ENCODE measurements around the gene SLK.

SLK gene

GRCh38 chr10:104016661-104017060 lies 49.7 kb downstream of the SLK start:
- no CpG with 5 or more reads among the region's 1 CpG for WGBS (ENCODE audit: extremely low coverage, insufficient coverage, low lambda C conversion rate)
- Histone ChIP-seq H4K8ac (ENCODE audit: low read depth, low read length) (no peak overlapping the region), H2AK5ac (ENCODE audit: low read length) (no peak overlapping the region), H3K4ac (ENCODE audit: low read depth, low read length) (no peak overlapping the region), H2BK15ac (replicated peaks; ENCODE audit: low read depth) (no peak overlapping the region), H4K5ac (ENCODE audit: low read length) (no peak overlapping the region), H3K56ac (ENCODE audit: low read length) (no peak overlapping the region), H3K36me3 (ENCODE audit: control insufficient read depth, insufficient read depth, low read length) (peaks cover 2% of the 10 kb centered on the region), H3K27ac (ENCODE audit: low read depth, low read length) (no peak overlapping the region), H2BK5ac (ENCODE audit: low read length) (no peak overlapping the region), H3K18ac (ENCODE audit: low read length) (no peak overlapping the region), H3K79me1 (ENCODE audit: low read length) (no peaks in the 10 kb centered on the region), H3K4me3 (ENCODE audit: low read length) (no peak overlapping the region), H2BK120ac (ENCODE audit: low read depth, low read length) (no peak overlapping the region), H3K4me2 (ENCODE audit: low read length) (no peak overlapping the region), H3K9ac (ENCODE audit: low read length) (no peak overlapping the region), H3K79me2 (ENCODE audit: control insufficient read depth, insufficient read depth, low read length) (no peaks in the 10 kb centered on the region), H3K23ac (ENCODE audit: low read length) (no peak overlapping the region), H3K27me3 (ENCODE audit: insufficient read depth, low read length, poor library complexity) (no peaks in the 10 kb centered on the region), H3K4me1 (ENCODE audit: control insufficient read depth, low read depth, low read length) (no peaks in the 10 kb centered on the region)
- DNase-seq: no peak

GRCh38 chr10:104018471-104018870 lies 51.5 kb downstream of the SLK start:
- H3K23ac ChIP-seq (ENCODE audit: low read length): no peak overlapping the region
- DNase-seq: no peak
- H2BK15ac ChIP-seq (replicated peaks; ENCODE audit: low read depth): no peak overlapping the region
- H2AK5ac ChIP-seq (ENCODE audit: low read length): no peak overlapping the region
- H3K18ac ChIP-seq (ENCODE audit: low read length): no peak overlapping the region
- H3K79me1 ChIP-seq (ENCODE audit: low read length): no peaks in the 10 kb centered on the region
- no peak overlapping the region for H3K9ac ChIP-seq (ENCODE audit: low read length)
- H3K79me2 ChIP-seq (ENCODE audit: control insufficient read depth, insufficient read depth, low read length): no peaks in the 10 kb centered on the region
- H4K8ac ChIP-seq (ENCODE audit: low read depth, low read length): no peak overlapping the region
- H3K56ac ChIP-seq (ENCODE audit: low read length): no peak overlapping the region
- 100% methylated on average over 2 of the region's 6 CpGs for WGBS (ENCODE audit: extremely low coverage, insufficient coverage, low lambda C conversion rate)
- H3K4me1 ChIP-seq (ENCODE audit: control insufficient read depth, low read depth, low read length): no peaks in the 10 kb centered on the region
- H3K4me3 ChIP-seq (ENCODE audit: low read length): no peak overlapping the region
- H4K5ac ChIP-seq (ENCODE audit: low read length): no peak overlapping the region
- no peak overlapping the region for H3K4ac ChIP-seq (ENCODE audit: low read depth, low read length)
- no peak overlapping the region for H3K4me2 ChIP-seq (ENCODE audit: low read length)
- H2BK5ac ChIP-seq (ENCODE audit: low read length): no peak overlapping the region
- no peak overlapping the region for H2BK120ac ChIP-seq (ENCODE audit: low read depth, low read length)
- H3K36me3 ChIP-seq (ENCODE audit: control insufficient read depth, insufficient read depth, low read length): peaks cover 2% of the 10 kb centered on the region
- no peak overlapping the region for H3K27ac ChIP-seq (ENCODE audit: low read depth, low read length)
- no peaks in the 10 kb centered on the region for H3K27me3 ChIP-seq (ENCODE audit: insufficient read depth, low read length, poor library complexity)

GRCh38 chr10:104020020-104020419 lies 53.1 kb downstream of the SLK start:
- Histone ChIP-seq H4K5ac (ENCODE audit: low read length) (no peak overlapping the region), H3K27me3 (ENCODE audit: insufficient read depth, low read length, poor library complexity) (no peaks in the 10 kb centered on the region), H4K8ac (ENCODE audit: low read depth, low read length) (no peak overlapping the region), H2BK5ac (ENCODE audit: low read length) (no peak overlapping the region), H3K18ac (ENCODE audit: low read length) (no peak overlapping the region), H3K4me1 (ENCODE audit: control insufficient read depth, low read depth, low read length) (no peaks in the 10 kb centered on the region), H3K56ac (ENCODE audit: low read length) (no peak overlapping the region), H2AK5ac (ENCODE audit: low read length) (no peak overlapping the region), H2BK120ac (ENCODE audit: low read depth, low read length) (no peak overlapping the region), H3K36me3 (ENCODE audit: control insufficient read depth, insufficient read depth, low read length) (peaks cover 2% of the 10 kb centered on the region), H3K79me1 (ENCODE audit: low read length) (no peaks in the 10 kb centered on the region), H3K4me3 (ENCODE audit: low read length) (no peak overlapping the region), H3K79me2 (ENCODE audit: control insufficient read depth, insufficient read depth, low read length) (no peaks in the 10 kb centered on the region), H3K27ac (ENCODE audit: low read depth, low read length) (no peak overlapping the region), H3K4me2 (ENCODE audit: low read length) (no peak overlapping the region), H2BK15ac (replicated peaks; ENCODE audit: low read depth) (no peak overlapping the region), H3K23ac (ENCODE audit: low read length) (no peak overlapping the region), H3K9ac (ENCODE audit: low read length) (no peak overlapping the region), H3K4ac (ENCODE audit: low read depth, low read length) (no peak overlapping the region)
- no CpG with 5 or more reads among the region's 1 CpG for WGBS (ENCODE audit: extremely low coverage, insufficient coverage, low lambda C conversion rate)
- DNase-seq: no peak

- H3K56ac ChIP-seq (ENCODE audit: low read length): no peak overlapping the region
- H3K27me3 ChIP-seq (ENCODE audit: insufficient read depth, low read length, poor library complexity): no peaks in the 10 kb centered on the region
- H3K4me2 ChIP-seq (ENCODE audit: low read length): no peak overlapping the region
- H3K9ac ChIP-seq (ENCODE audit: low read length): no peak overlapping the region
- no peak overlapping the region for H4K5ac ChIP-seq (ENCODE audit: low read length)
- no peak overlapping the region for H2BK15ac ChIP-seq (replicated peaks; ENCODE audit: low read depth)
- no peaks in the 10 kb centered on the region for H3K79me2 ChIP-seq (ENCODE audit: control insufficient read depth, insufficient read depth, low read length)
- H3K36me3 ChIP-seq (ENCODE audit: control insufficient read depth, insufficient read depth, low read length): peaks cover 2% of the 10 kb centered on the region
- no peak for DNase-seq
- H3K79me1 ChIP-seq (ENCODE audit: low read length): no peaks in the 10 kb centered on the region
- H3K23ac ChIP-seq (ENCODE audit: low read length): no peak overlapping the region
- H3K4me1 ChIP-seq (ENCODE audit: control insufficient read depth, low read depth, low read length): no peaks in the 10 kb centered on the region
- H2AK5ac ChIP-seq (ENCODE audit: low read length): no peak overlapping the region
- WGBS (ENCODE audit: extremely low coverage, insufficient coverage, low lambda C conversion rate): no CpG with 5 or more reads among the region's 1 CpG
- H2BK5ac ChIP-seq (ENCODE audit: low read length): no peak overlapping the region
- no peak overlapping the region for H3K4me3 ChIP-seq (ENCODE audit: low read length)
- no peak overlapping the region for H4K8ac ChIP-seq (ENCODE audit: low read depth, low read length)
- no peak overlapping the region for H3K4ac ChIP-seq (ENCODE audit: low read depth, low read length)
- no peak overlapping the region for H2BK120ac ChIP-seq (ENCODE audit: low read depth, low read length)
- no peak overlapping the region for H3K27ac ChIP-seq (ENCODE audit: low read depth, low read length)
- H3K18ac ChIP-seq (ENCODE audit: low read length): no peak overlapping the region
These were observed 54.3 kb downstream of the SLK start for GRCh38 chr10:104021246-104021645.

- H3K36me3 ChIP-seq (ENCODE audit: control insufficient read depth, insufficient read depth, low read length): peaks cover 2% of the 10 kb centered on the region
- no peak overlapping the region for H3K4me3 ChIP-seq (ENCODE audit: low read length)
- H3K23ac ChIP-seq (ENCODE audit: low read length): no peak overlapping the region
- no peaks in the 10 kb centered on the region for H3K27me3 ChIP-seq (ENCODE audit: insufficient read depth, low read length, poor library complexity)
- H3K4me2 ChIP-seq (ENCODE audit: low read length): no peak overlapping the region
- no peak overlapping the region for H3K56ac ChIP-seq (ENCODE audit: low read length)
- H3K4me1 ChIP-seq (ENCODE audit: control insufficient read depth, low read depth, low read length): no peaks in the 10 kb centered on the region
- H3K79me1 ChIP-seq (ENCODE audit: low read length): no peaks in the 10 kb centered on the region
- H3K79me2 ChIP-seq (ENCODE audit: control insufficient read depth, insufficient read depth, low read length): no peaks in the 10 kb centered on the region
- whole genome bisulfite sequencing (ENCODE audit: extremely low coverage, insufficient coverage, low lambda C conversion rate): 100% methylated on average over 3 of the region's 5 CpGs
- H3K9ac ChIP-seq (ENCODE audit: low read length): no peak overlapping the region
- DNase-seq: no peak
- no peak overlapping the region for H3K27ac ChIP-seq (ENCODE audit: low read depth, low read length)
- H2BK120ac ChIP-seq (ENCODE audit: low read depth, low read length): no peak overlapping the region
- H3K4ac ChIP-seq (ENCODE audit: low read depth, low read length): no peak overlapping the region
- no peak overlapping the region for H2BK5ac ChIP-seq (ENCODE audit: low read length)
- H2AK5ac ChIP-seq (ENCODE audit: low read length): no peak overlapping the region
- H3K18ac ChIP-seq (ENCODE audit: low read length): no peak overlapping the region
- no peak overlapping the region for H2BK15ac ChIP-seq (replicated peaks; ENCODE audit: low read depth)
- no peak overlapping the region for H4K8ac ChIP-seq (ENCODE audit: low read depth, low read length)
- H4K5ac ChIP-seq (ENCODE audit: low read length): no peak overlapping the region
These were observed 55.1 kb downstream of the SLK start for GRCh38 chr10:104022026-104022425.

GRCh38 chr10:104025524-104025923 lies 58.6 kb downstream of the SLK start:
- Histone ChIP-seq H2BK15ac (replicated peaks; ENCODE audit: low read depth) (no peak overlapping the region), H3K79me2 (ENCODE audit: control insufficient read depth, insufficient read depth, low read length) (no peaks in the 10 kb centered on the region), H3K23ac (ENCODE audit: low read length) (no peak overlapping the region), H4K5ac (ENCODE audit: low read length) (no peak overlapping the region), H3K79me1 (ENCODE audit: low read length) (no peaks in the 10 kb centered on the region), H3K18ac (ENCODE audit: low read length) (no peak overlapping the region), H4K8ac (ENCODE audit: low read depth, low read length) (no peak overlapping the region), H3K56ac (ENCODE audit: low read length) (no peak overlapping the region), H3K36me3 (ENCODE audit: control insufficient read depth, insufficient read depth, low read length) (no peaks in the 10 kb centered on the region), H2BK120ac (ENCODE audit: low read depth, low read length) (no peak overlapping the region), H3K27me3 (ENCODE audit: insufficient read depth, low read length, poor library complexity) (no peaks in the 10 kb centered on the region), H3K27ac (ENCODE audit: low read depth, low read length) (no peak overlapping the region), H2AK5ac (ENCODE audit: low read length) (no peak overlapping the region), H3K4me2 (ENCODE audit: low read length) (no peak overlapping the region), H3K4me3 (ENCODE audit: low read length) (no peak overlapping the region), H3K4ac (ENCODE audit: low read depth, low read length) (no peak overlapping the region), H3K4me1 (ENCODE audit: control insufficient read depth, low read depth, low read length) (no peaks in the 10 kb centered on the region), H3K9ac (ENCODE audit: low read length) (no peak overlapping the region), H2BK5ac (ENCODE audit: low read length) (no peak overlapping the region)
- WGBS (ENCODE audit: extremely low coverage, insufficient coverage, low lambda C conversion rate): no CpG with 5 or more reads among the region's 5 CpGs
- no peak for DNase-seq

Data from mesendoderm (in vitro differentiated cells).